Measurements from ENCODE around the gene ZNF580. TPM values are rescaled to one million over a fixed set of nuclear protein-coding genes. Genes with fewer than 3 reads are reported as not detected.
A peak's percentile ranks its signal among the peaks of the same experiment; 100 is the strongest.

Gene ZNF580
- total and polyA plus RNA-seq, 2 of the 13 experiments (the other 11 are each of a cell fraction or from before 2014, with no cell fraction given): 4.4 to 6.0 TPM

DNA sequence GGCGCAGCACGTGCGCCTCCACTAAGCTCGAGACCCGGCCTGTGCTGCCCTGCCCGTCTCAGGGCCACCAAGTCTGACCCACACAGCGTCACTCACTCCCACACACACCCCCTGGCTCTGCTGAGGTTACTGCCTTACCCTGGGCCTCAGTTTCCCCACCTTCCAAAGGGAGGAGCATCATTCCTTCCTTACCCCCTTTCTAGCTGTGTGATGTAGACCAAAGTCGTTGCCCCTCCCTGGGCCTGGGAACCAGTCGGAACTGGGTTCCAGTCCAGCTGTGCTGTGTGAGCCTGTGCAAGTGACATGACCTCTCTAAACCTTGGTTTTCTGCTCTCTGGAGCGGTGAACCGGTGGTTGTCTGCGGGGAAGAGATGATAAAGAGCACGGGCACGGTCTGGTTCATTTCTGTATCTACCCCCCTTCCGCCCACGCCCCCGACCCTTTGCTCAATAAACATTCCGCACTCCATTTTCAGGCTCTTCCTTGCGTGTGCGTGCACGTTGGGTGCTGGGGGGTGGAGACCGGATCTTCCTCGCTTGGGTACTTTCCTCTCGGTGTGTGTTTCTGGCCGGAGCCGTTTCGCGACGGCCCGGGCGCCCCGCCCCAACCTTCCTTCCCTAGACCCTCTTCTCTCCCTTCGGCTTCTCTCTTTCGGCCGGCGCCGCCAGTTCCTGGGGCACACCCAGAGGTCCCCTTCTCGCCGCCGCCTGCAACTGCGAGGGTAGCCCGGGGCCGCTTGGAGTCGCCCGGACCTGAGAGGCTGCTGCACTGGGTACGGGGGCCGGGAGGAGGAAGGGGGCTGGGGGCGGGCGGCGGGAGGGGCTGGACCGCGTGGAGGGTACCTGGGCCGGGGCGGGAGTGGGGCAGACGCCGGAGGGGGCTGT lies 2.4 kb downstream of the ZNF580 start, which contains the start of gene ZNF581 (continued):
- TF ChIP-seq, protein P1, sequence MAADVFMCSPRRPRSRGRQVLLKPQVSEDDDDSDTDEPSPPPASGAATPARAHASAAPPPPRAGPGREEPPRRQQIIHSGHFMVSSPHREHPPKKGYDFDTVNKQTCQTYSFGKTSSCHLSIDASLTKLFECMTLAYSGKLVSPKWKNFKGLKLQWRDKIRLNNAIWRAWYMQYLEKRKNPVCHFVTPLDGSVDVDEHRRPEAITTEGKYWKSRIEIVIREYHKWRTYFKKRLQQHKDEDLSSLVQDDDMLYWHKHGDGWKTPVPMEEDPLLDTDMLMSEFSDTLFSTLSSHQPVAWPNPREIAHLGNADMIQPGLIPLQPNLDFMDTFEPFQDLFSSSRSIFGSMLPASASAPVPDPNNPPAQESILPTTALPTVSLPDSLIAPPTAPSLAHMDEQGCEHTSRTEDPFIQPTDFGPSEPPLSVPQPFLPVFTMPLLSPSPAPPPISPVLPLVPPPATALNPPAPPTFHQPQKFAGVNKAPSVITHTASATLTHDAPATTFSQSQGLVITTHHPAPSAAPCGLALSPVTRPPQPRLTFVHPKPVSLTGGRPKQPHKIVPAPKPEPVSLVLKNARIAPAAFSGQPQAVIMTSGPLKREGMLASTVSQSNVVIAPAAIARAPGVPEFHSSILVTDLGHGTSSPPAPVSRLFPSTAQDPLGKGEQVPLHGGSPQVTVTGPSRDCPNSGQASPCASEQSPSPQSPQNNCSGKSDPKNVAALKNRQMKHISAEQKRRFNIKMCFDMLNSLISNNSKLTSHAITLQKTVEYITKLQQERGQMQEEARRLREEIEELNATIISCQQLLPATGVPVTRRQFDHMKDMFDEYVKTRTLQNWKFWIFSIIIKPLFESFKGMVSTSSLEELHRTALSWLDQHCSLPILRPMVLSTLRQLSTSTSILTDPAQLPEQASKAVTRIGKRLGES (CRISPR knock-in tag; IDR thresholded peaks at IDR 0.05; ENCODE audit: borderline replicate concordance): no peak
- TF ChIP-seq ZNF331 (CRISPR knock-in tag; IDR thresholded peaks at IDR 0.05) (no peak), HCFC1 (IDR thresholded peaks at IDR 0.05; ENCODE audit: low read depth, low read length) (peak; percentile 64; the same call in 1 of the 2 replicates), ZNF20 (CRISPR knock-in tag; IDR thresholded peaks at IDR 0.05) (no peak), ZSCAN12 (CRISPR knock-in tag; IDR thresholded peaks at IDR 0.05) (no peak), ARNT (IDR thresholded peaks at IDR 0.05) (no peak), FOXM1 (CRISPR knock-in tag; IDR thresholded peaks at IDR 0.05) (no peak), PHF20 (CRISPR knock-in tag; IDR thresholded peaks at IDR 0.05) (peak; percentile 82), NR1H2 (CRISPR knock-in tag; IDR thresholded peaks at IDR 0.05; ENCODE audit: borderline replicate concordance, low read depth) (0 out of 2 replicates have a peak, but pooled peaks have one; percentile 40), MAF1 (CRISPR knock-in tag; IDR thresholded peaks at IDR 0.05; ENCODE audit: borderline replicate concordance) (no peak), ZNF619 (CRISPR knock-in tag; IDR thresholded peaks at IDR 0.05) (peak; percentile 42; the same call in 1 of the 2 replicates)
- TF ChIP-seq, protein P2, sequence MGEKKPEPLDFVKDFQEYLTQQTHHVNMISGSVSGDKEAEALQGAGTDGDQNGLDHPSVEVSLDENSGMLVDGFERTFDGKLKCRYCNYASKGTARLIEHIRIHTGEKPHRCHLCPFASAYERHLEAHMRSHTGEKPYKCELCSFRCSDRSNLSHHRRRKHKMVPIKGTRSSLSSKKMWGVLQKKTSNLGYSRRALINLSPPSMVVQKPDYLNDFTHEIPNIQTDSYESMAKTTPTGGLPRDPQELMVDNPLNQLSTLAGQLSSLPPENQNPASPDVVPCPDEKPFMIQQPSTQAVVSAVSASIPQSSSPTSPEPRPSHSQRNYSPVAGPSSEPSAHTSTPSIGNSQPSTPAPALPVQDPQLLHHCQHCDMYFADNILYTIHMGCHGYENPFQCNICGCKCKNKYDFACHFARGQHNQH (CRISPR knock-in tag; IDR thresholded peaks at IDR 0.05): peak; percentile 81
- TF ChIP-seq, protein P3, sequence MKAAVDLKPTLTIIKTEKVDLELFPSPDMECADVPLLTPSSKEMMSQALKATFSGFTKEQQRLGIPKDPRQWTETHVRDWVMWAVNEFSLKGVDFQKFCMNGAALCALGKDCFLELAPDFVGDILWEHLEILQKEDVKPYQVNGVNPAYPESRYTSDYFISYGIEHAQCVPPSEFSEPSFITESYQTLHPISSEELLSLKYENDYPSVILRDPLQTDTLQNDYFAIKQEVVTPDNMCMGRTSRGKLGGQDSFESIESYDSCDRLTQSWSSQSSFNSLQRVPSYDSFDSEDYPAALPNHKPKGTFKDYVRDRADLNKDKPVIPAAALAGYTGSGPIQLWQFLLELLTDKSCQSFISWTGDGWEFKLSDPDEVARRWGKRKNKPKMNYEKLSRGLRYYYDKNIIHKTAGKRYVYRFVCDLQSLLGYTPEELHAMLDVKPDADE (CRISPR knock-in tag; IDR thresholded peaks at IDR 0.05): 0 out of 2 replicates have a peak, but pooled peaks have one; percentile 28
- TF ChIP-seq, protein P4, sequence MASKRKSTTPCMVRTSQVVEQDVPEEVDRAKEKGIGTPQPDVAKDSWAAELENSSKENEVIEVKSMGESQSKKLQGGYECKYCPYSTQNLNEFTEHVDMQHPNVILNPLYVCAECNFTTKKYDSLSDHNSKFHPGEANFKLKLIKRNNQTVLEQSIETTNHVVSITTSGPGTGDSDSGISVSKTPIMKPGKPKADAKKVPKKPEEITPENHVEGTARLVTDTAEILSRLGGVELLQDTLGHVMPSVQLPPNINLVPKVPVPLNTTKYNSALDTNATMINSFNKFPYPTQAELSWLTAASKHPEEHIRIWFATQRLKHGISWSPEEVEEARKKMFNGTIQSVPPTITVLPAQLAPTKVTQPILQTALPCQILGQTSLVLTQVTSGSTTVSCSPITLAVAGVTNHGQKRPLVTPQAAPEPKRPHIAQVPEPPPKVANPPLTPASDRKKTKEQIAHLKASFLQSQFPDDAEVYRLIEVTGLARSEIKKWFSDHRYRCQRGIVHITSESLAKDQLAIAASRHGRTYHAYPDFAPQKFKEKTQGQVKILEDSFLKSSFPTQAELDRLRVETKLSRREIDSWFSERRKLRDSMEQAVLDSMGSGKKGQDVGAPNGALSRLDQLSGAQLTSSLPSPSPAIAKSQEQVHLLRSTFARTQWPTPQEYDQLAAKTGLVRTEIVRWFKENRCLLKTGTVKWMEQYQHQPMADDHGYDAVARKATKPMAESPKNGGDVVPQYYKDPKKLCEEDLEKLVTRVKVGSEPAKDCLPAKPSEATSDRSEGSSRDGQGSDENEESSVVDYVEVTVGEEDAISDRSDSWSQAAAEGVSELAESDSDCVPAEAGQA (IDR thresholded peaks at IDR 0.05; ENCODE audit: low read depth): 0 out of 2 replicates have a peak, but pooled peaks have one; percentile 35
- TF ChIP-seq, protein P4 (CRISPR knock-in tag; IDR thresholded peaks at IDR 0.05; ENCODE audit: borderline replicate concordance): no peak; the same call in 1 of the 2 replicates
- TF ChIP-seq, protein P5, sequence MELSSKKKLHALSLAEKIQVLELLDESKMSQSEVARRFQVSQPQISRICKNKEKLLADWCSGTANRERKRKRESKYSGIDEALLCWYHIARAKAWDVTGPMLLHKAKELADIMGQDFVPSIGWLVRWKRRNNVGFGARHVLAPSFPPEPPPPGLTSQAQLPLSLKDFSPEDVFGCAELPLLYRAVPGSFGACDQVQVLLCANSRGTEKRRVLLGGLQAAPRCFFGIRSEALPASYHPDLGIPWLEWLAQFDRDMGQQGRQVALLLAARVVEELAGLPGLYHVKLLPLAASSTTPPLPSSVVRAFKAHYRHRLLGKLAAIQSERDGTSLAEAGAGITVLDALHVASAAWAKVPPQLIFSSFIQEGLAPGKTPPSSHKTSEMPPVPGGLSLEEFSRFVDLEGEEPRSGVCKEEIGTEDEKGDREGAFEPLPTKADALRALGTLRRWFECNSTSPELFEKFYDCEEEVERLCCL (CRISPR knock-in tag; IDR thresholded peaks at IDR 0.05; ENCODE audit: borderline replicate concordance): peak; percentile 60; the same call in 1 of the 2 replicates
